AML-193 (cell line): ENCODE data around the gene CES3.
"Not testable (repeated sequence)": the region's sequence is repeated elsewhere in the genome, so short reads cannot be mapped to it uniquely, and the experiment has no call there.

ENCODE experiments used
- DNase-seq, 2 experiments: peaks; one replicate each; lab custom pipeline; 2025; lab: John Stamatoyannopoulos, UW

The CES3 gene

GRCh38 chr16:66945939-66946338 is 15.1 kb upstream of the CES3 start:
- DNase-seq: no peak

DNA sequence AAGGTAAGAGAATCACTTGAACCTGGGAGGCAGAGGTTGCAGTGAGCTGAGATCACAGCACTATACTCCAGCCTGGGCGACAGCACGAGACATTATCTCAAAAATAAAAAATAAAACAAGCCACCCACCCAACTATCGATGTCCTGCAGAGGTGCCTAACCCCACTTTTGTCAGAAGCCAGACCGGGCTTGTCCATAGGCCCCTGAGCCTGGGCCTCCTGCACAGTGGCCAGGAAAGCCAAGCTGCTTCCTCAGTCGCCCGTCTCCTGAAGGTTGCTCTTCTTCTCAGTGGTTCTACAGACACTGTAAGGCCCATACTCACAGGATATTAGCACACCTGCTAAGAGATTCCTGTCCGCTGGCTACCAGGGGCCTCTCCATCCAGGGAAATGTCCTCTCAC is 14.5 kb upstream of the CES3 start:
- no peak for DNase-seq

DNA sequence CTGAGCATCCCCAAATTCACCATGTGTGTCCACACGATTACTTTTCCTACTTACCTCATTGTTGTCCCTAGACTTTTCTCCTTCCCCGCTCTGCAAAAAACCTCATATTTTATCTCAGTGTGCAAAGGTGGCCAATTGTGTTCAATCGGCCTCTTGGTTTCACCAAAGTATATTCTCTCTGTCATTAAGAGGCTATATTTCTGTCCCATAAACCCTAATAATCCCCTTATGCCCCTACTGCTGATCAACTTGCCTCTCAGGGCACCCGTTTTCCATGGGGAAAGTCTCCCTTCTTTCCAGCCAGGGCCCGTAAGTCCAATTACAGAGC is 14.1 kb upstream of the CES3 start:
- no peak for DNase-seq

- DNase-seq: peak; percentile 79 to 80
Measured at GRCh38 chr16:66947302-66948065, 13.6 kb upstream of the CES3 start.

- DNase-seq: no peak
Measured at GRCh38 chr16:66948134-66948836, 12.8 kb upstream of the CES3 start.

GRCh38 chr16:66948837-66949225 is 12.2 kb upstream of the CES3 start:
- DNase-seq: no peak

DNA sequence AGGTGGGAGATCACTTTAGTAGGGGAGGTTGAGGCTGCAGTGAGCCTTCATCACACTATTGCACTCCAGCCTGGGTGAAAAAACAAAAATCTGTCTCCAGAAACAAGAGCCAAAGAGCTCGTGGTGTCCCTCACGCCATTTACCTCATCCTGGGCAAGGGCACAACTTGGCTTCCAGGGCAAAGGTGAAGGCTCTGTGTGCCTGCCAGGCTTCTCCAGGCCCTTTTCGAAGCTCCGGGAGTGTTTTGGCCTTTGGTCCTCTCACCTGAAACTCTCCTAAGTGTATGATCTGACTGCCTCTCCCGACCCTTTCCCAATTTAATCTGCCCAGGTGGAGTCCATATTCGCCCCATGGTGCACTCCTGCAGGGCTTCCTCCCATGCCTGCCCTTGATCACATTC is 11.6 kb upstream of the CES3 start:
- no peak for DNase-seq

DNA sequence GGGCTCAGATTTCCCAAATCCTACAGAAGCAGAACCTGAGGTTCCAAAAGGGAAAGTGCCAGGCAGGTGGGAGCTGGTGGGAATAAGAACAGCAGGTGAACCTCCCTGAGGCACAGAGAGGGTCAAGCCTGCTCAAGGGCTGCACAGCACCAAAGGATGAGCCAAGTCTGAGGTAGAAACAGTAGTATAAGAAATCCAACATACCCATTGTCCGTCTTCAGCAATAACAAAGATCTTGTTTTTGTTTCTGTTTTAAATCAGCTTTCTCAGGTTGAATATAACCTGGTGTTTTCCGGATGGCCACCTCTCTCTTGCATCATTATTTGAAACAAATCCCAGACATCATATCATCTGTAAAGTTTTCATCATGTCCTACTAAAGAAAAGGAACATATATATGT is 10.6 kb upstream of the CES3 start:
- no peak for DNase-seq

DNA sequence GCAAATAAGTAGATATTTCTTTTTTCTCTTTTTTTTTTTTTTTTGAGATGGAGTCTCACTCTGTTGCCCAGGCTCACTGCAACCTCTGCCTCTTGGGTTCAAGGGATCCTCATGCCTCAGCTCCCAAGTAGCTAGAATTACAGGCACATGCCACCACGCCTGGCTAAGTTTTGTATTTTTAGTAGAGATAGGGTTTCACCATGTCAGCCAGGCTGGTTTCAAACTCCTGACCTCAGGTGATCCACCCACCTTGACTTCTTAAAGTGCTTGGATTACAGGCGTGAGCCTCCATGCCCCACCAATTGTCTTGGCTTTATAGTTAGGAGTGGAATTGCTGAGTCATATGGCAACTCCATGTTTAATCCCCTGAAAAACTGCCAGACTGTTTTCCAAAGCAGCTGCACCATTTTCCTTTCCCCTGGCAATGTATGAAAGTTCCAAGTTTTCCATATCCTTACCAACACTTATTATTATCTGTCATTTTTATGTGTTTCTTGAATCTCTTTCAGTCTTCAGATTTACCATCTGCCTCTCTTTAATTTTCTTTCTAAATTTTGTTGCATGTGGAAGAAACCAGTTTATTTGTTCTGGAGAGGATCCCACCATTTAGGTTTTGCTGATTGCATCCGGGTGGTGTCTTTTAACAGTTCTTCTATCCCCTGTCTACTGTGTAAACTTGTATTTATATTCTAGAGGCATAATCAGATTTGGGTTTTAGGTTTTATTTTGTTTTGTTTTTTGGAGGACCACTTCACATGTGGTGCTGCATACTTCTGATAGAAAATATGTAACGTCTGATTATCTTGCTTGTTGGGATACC is 9.9 kb upstream of the CES3 start:
- DNase-seq: no peak

DNA sequence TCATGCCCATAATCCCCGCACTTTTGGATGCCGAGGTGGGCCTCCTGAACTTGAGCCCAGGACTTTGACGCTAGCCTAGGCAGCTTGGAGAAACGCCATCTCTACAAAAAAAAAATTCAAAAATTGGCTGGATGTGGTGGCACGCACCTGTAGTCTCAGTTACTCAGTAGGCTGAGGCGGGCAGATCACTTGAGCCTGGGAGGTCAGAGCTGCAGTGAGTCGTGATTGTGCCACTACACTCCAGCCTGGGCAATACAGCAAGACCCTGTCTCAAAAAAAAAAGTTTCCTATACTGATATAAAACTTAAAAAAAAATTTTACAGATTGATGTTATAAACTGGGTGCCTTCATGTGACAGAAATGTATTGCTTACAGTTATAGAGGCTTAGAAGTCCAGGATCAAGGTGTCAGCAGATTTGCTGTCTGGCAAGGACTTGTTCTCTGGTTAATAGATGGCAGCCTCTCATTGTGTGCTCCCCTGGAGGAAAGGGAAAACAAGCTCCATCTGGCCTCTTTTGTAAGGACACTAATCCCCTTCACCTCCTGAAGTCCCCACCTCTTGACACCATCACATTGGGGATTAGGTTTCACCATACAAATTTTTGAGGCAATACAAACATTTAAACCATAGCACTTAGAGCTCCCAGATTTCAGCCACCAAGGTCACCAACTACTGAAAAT is 8.5 kb upstream of the CES3 start:
- no peak for DNase-seq

GRCh38 chr16:66953462-66954096 is 7.5 kb upstream of the CES3 start:
- no peak for DNase-seq

- peak; percentile 50 to 64 for DNase-seq
Measured at GRCh38 chr16:66954097-66954659, 6.9 kb upstream of the CES3 start.

- not testable (repeated sequence) for DNase-seq
Measured at GRCh38 chr16:66955363-66956153, 5.5 kb upstream of the CES3 start.

- not testable (repeated sequence) for DNase-seq
Measured at GRCh38 chr16:66956154-66956457, 5.0 kb upstream of the CES3 start.

GRCh38 chr16:66958857-66959703 is 2.0 kb upstream of the CES3 start:
- DNase-seq: no peak

DNA sequence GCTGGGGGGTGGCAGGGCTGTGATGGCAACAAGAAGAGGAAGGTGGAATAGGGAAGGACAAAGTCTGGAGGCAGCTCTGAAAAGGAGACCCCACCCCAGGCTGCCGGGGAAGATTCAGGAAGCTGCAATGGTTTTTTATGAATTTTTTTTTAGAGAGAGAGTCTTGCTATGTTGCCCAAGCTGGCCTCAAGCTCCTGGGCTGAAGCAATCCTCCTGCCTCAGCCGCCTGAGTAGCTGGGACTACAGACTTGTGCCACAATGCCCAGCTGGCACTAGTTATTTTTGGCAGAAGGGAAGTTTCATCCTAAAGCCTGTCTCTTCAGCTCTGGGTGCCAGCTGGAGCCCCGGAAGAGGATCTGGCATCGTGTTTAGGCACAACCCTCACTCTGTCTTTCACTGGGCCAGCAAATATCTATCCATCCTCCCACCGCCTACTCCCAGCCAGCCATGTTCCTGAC is 1.3 kb upstream of the CES3 start:
- DNase-seq: no peak

GRCh38 chr16:66960270-66960669 is 796 bp upstream of the CES3 start:
- no peak for DNase-seq

- no peak for DNase-seq
Measured at GRCh38 chr16:66961914-66962313, 848 bp downstream of the CES3 start.

- DNase-seq: no peak
Measured at GRCh38 chr16:66964049-66964448, 3.0 kb downstream of the CES3 start.

DNA sequence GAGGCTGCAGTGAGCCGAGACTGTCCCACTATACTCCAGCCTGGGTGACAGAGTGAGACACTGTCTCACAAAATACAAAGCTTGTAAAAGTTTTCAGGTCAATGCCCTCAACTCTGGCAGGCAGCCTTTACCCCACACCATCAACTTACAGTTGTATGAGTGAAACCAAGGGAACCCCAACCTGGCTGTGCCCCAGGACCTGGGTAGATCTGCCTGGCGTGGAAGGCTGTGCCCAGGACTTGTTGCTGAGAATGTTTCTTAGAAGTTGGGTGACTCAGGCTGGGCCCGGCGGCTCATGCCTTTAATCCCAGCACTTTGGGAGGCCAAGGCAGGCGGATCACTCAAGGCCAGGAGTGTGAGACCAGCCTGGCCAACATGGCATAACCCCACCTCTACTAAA is 7.8 kb downstream of the CES3 start:
- DNase-seq: no peak
